A549 (cell line): ENCODE results near the gene MEGF10. TPM values are rescaled to one million over a fixed set of nuclear protein-coding genes. Genes with fewer than 3 reads are reported as not detected.

ENCODE experiments used
- ATAC-seq, 2 experiments: fragments of 200-7000 bp in 1 of 2; fragments of >200 bp in 1 of 2; cut with Nextera tagmentation in 1 of 2; cut with Tn5 transposase in 1 of 2; 3 replicates each; pipeline versions ENCODE4 v1.8.0 to v1.9.1; 2018 to 2020; ENCODE audit warnings: mild to moderate bottlenecking in 1 of 2, moderate library complexity in 1 of 2
- CTCF ChIA-PET: fragments of 300-600 bp; sonication (Branson Sonifier 250); formaldehyde crosslinking; extraction: SDS; loops from one replicate; lab custom pipeline; 2021; ENCODE audit warnings: antibody characterized with exemption, inconsistent platforms; lab: Yijun Ruan, JAX
- POLR2A ChIA-PET: fragments of 350-600 bp; formaldehyde crosslinking; extraction: SDS; loops from one replicate; lab custom pipeline; 2021; ENCODE audit warnings: antibody characterized with exemption, inconsistent platforms; lab: Yijun Ruan, JAX
- DNase-seq, 2 experiments: peaks; one replicate each; pipeline versions ENCODE4 v3.0.0 to v3.0.0-alpha.2; 2011 to 2016; ENCODE audit warnings: low read depth in 1 of 2, low spot score in 1 of 2
- FAIRE-seq: peaks from 2 replicates; lab custom pipeline; 2011; peaks lifted over from hg19 to GRCh38; lab: Jason Lieb, UNC
- H3K27ac ChIP-seq, 2 experiments: fragments of >200 bp; sonication (Bioruptor Twin); formaldehyde crosslinking; 3 replicates each; pipeline ENCODE4 v1.5.1; 2016 to 2017
- H3K4me1 ChIP-seq: fragments of >200 bp; sonication (Bioruptor Twin); formaldehyde crosslinking; 3 replicates; pipeline ENCODE4 v1.6.1; 2016
- H3K4me2 ChIP-seq: fragments of >200 bp; sonication (Bioruptor Twin); formaldehyde crosslinking; 3 replicates; pipeline ENCODE4 v1.6.1; 2016
- H3K4me3 ChIP-seq: fragments of >200 bp; sonication (Bioruptor Twin); formaldehyde crosslinking; 3 replicates; pipeline ENCODE4 v1.5.1; 2016
- H3K9me3 ChIP-seq: fragments of >200 bp; sonication (Bioruptor Twin); formaldehyde crosslinking; 3 replicates; pipeline ENCODE4 v1.6.1; 2016
- CBX2 ChIP-seq: fragments of 200-600 bp; sonication (generic); IDR thresholded peaks from 2 replicates; pipeline ENCODE4 v1.6.1; 2016; ENCODE audit warnings: low read depth, mild to moderate bottlenecking, borderline replicate concordance
- CTCF ChIP-seq: fragments of >200 bp; sonication (Bioruptor Twin); formaldehyde crosslinking; IDR thresholded peaks from 3 replicates; pipeline ENCODE4 v1.5.1; 2016
- ESRRA ChIP-seq: fragments of 150-350 bp; IDR thresholded peaks from 2 replicates; pipeline ENCODE4 v1.6.1; 2014; ENCODE audit warnings: mild to moderate bottlenecking, low read length, borderline replicate concordance
- GATA3 ChIP-seq: IDR thresholded peaks from 2 replicates; pipeline ENCODE4 v1.6.1; 2012; ENCODE audit warnings: borderline replicate concordance
- HDAC2 ChIP-seq: fragments of 200-600 bp; sonication (generic); IDR thresholded peaks from 2 replicates; pipeline ENCODE4 v1.6.1; 2016
- MAFK ChIP-seq: fragments of 450-650 bp; IDR thresholded peaks from 2 replicates; pipeline ENCODE4 v1.6.1; 2014; ENCODE audit not compliant: partially characterized antibody
- POLR2A ChIP-seq: IDR thresholded peaks from 2 replicates; pipeline ENCODE4 v1.6.1; 2012; ENCODE audit warnings: mild to moderate bottlenecking, low read length
- REST ChIP-seq: fragments of 200-600 bp; sonication (generic); IDR thresholded peaks from 2 replicates; pipeline ENCODE4 v1.6.1; 2016; ENCODE audit warnings: antibody characterized with exemption, mild to moderate bottlenecking, moderate library complexity
- SMC3 ChIP-seq: fragments of >200 bp; sonication (Bioruptor Twin); formaldehyde crosslinking; IDR thresholded peaks from 3 replicates; pipeline ENCODE4 v1.6.1; 2018; ENCODE audit warnings: inconsistent platforms
- WGBS: methylation state at CpG from one replicate; pipeline ENCODE4 v1.1.6; 2017; ENCODE audit errors: missing lambda C conversion rate; 5-methylcytosine and 5-hydroxymethylcytosine counted together
- polyA plus RNA-seq, 4 experiments: library from polyadenylated mRNA; depleted of rRNA in 3 of 4; stranded (reverse); fragments of >200 nt; fragmentation: RNase III in 1 of 4; extraction: RNeasy Plus Mini Kit Qiagen cat#74134 plus additional on column Dnase treatment in 1 of 4; gene quantifications; 2 replicates in 3 of 4; 3 replicates in 1 of 4; pipeline ENCODE4 v1.2.3, GENCODE V29; 2011 to 2017
- TF ChIP-seq, protein P1 (sequence below): fragments of 150-350 bp; IDR thresholded peaks from 2 replicates; pipeline ENCODE4 v1.6.1; 2014; ENCODE audit warnings: low read depth, mild to moderate bottlenecking, low read length

Gene MEGF10
- polyA plus RNA-seq, 2 of the 4 experiments (the other 2 are of a cell fraction), result 0.01 TPM; not detected in 1

DNA sequence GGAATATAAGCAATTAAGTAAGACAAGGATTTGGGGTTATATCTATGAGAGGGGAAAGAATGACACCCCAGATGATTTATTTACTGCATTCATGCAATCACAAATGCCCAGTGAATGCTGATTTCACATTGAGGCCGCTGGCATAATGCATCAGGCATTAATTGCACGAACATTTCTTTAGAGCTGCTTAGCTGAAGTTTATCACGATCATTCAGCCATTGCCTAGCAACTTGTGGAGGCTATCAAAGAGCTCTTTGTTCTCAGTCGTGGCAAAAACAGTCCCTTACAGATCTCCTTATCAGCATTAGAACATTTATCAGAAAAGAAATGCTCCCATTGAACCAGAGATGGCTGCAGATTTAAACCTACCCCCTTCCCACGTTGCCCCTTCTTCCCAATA is 138.2 kb downstream of the MEGF10 start (continued):
- TF ChIP-seq, protein P1, sequence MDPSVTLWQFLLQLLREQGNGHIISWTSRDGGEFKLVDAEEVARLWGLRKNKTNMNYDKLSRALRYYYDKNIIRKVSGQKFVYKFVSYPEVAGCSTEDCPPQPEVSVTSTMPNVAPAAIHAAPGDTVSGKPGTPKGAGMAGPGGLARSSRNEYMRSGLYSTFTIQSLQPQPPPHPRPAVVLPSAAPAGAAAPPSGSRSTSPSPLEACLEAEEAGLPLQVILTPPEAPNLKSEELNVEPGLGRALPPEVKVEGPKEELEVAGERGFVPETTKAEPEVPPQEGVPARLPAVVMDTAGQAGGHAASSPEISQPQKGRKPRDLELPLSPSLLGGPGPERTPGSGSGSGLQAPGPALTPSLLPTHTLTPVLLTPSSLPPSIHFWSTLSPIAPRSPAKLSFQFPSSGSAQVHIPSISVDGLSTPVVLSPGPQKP, result no peak
- no peak for TF ChIP-seq SMC3
- no peak for TF ChIP-seq POLR2A

- POLR2A ChIA-PET, result no interaction called here
- CTCF ChIA-PET, result no interaction called here
- DNase-seq (no peak), FAIRE-seq (no peak), ATAC-seq (no peak)
- H3K27ac ChIP-seq, result no peak overlapping the region
- H3K9me3 ChIP-seq, result no peaks in the 10 kb centered on the region
- TF ChIP-seq HDAC2, result no peak
- TF ChIP-seq CBX2, result no peak
- no peak for TF ChIP-seq CTCF
- H3K4me3 ChIP-seq, result no peak overlapping the region
- peaks cover 9% of the 10 kb centered on the region; the same call in 2 of the 3 replicates for H3K4me1 ChIP-seq
- H3K4me2 ChIP-seq, result no peak overlapping the region
These were observed 139.3 kb downstream of the MEGF10 start for GRCh38 chr5:127429928-127430327.

DNA sequence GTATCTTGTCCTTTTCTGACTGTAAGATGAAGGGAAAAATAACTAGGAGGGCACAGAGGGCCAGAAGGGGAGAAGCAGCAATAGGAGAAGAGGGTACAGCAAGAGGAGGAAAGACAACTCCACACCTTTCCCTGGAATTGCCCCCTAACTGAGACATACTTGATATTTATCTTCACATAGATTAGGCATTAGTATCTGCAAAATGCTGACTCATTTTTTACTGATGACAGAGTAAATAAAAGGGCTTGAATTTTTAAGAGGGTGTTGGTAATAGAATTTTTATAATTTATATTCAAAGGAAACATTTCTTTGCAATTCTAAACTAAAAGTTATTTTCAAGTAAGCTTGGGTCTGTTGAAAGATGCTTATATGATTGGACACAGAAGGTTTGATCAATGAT is 140.0 kb downstream of the MEGF10 start:
- no peak overlapping the region for H3K27ac ChIP-seq
- FAIRE-seq, result no peak
- ATAC-seq, result no peak
- ChIA-PET CTCF (no interaction called here), POLR2A (no interaction called here)
- H3K9me3 ChIP-seq, result no peaks in the 10 kb centered on the region
- TF ChIP-seq MAFK, result peak; percentile 71
- no peak for TF ChIP-seq CBX2
- peak overlapping the region; percentile 21; the same call in 2 of the 3 replicates for H3K4me2 ChIP-seq
- no peak overlapping the region for H3K4me3 ChIP-seq
- H3K4me1 ChIP-seq, result peaks cover 9% of the 10 kb centered on the region; the same call in 2 of the 3 replicates
- no peak for DNase-seq

DNA sequence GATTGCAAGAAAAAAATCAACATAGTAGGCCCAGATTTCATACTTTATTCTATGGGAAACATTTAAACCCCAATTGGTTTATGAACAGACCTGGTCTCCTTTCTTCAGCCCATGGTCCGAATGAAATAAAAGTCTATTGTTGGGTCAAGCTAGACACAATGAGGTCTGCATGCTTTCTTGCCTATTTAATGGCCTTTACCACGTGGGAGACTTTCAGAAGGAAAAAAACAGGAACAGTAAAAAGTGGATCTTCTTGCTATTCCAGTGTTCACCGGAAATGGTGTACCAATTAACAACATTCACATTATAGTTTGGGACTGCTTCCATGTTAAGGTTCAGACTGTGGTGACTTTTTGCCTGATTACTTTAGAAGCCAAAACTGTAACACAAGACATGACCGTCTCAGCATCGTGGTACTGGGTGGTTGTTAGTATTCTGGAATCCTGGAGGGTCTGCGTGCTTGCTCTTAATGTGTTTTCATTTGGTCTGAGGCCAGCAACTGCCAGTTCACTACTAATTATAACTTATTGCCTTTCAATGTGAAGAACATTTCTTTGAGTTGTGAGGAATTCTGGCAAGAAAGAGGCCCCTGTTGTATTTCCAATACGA is 141.5 kb downstream of the MEGF10 start:
- 65% methylated on average over 7 of the region's 7 CpGs for WGBS

More for the DNA sequence above, 141.5 kb downstream of the MEGF10 start:
- ChIA-PET POLR2A (no interaction called here), CTCF (no interaction called here)
- no peak for DNase-seq
- TF ChIP-seq REST (no peak), ESRRA (no peak), GATA3 (no peak), CBX2 (no peak)
- no peaks in the 10 kb centered on the region for H3K9me3 ChIP-seq
- H3K4me1 ChIP-seq, result peaks cover 9% of the 10 kb centered on the region; the same call in 2 of the 3 replicates
- H3K4me3 ChIP-seq, result no peak overlapping the region
- FAIRE-seq, result no peak
- no peak overlapping the region for H3K4me2 ChIP-seq
- H3K27ac ChIP-seq, result no peak overlapping the region
- no peak for ATAC-seq
